SK-N-SH treated with all-trans-retinoic acid at 6 μM for 48 hours (cell line): Measurements from ENCODE around the gene ACCS.

Experiments used
- ATAC-seq: fragments of 200-7000 bp; cut with Tn5 transposase; 3 replicates; pipeline ENCODE4 v1.9.1; 2020; ENCODE audit warnings: mild to moderate bottlenecking, moderate library complexity
- ARNTL ChIP-seq: fragments of 450-650 bp; formaldehyde crosslinking; IDR thresholded peaks from 2 replicates; pipeline ENCODE4 v1.5.0; 2020; ENCODE audit warnings: low read depth, mild to moderate bottlenecking, moderate library complexity, borderline replicate concordance
- BACH2 ChIP-seq: fragments of 250-450 bp; sonication (Bioruptor Pico); IDR thresholded peaks from 2 replicates; pipeline ENCODE4 v1.9.0; 2021; ENCODE audit warnings: mild to moderate bottlenecking, borderline replicate concordance
- CSDC2 ChIP-seq: fragments of 250-450 bp; sonication (Bioruptor Pico); IDR thresholded peaks from 2 replicates; pipeline ENCODE4 v1.5.0; 2020; ENCODE audit warnings: mild to moderate bottlenecking, moderate library complexity
- CSRNP3 ChIP-seq: fragments of 250-450 bp; sonication (Bioruptor Pico); IDR thresholded peaks from 2 replicates; pipeline ENCODE4 v1.5.1; 2021; ENCODE audit warnings: mild to moderate bottlenecking, moderate library complexity
- ESRRG ChIP-seq: fragments of 250-450 bp; sonication (Bioruptor Pico); IDR thresholded peaks from 2 replicates; pipeline ENCODE4 v1.6.1; 2021; ENCODE audit warnings: mild to moderate bottlenecking
- GLIS3 ChIP-seq: fragments of 250-450 bp; sonication (Bioruptor Pico); IDR thresholded peaks from 2 replicates; pipeline ENCODE4 v1.5.0; 2020; ENCODE audit warnings: mild to moderate bottlenecking, moderate library complexity
- ISL1 ChIP-seq: fragments of 250-450 bp; sonication (Bioruptor Pico); IDR thresholded peaks from 2 replicates; pipeline ENCODE4 v2.1.2; 2022; ENCODE audit warnings: mild to moderate bottlenecking, moderate library complexity
- OSR1 ChIP-seq: fragments of 250-450 bp; sonication (Bioruptor Pico); IDR thresholded peaks from 2 replicates; pipeline ENCODE4 v1.8.0; 2022; ENCODE audit warnings: moderate library complexity, mild to moderate bottlenecking, inconsistent platforms
- PPARA ChIP-seq: fragments of 250-450 bp; sonication (Bioruptor Pico); IDR thresholded peaks from 2 replicates; pipeline ENCODE4 v1.5.0; 2020; ENCODE audit warnings: mild to moderate bottlenecking, borderline replicate concordance
- RARB ChIP-seq: fragments of 250-450 bp; sonication (Bioruptor Pico); IDR thresholded peaks from 2 replicates; pipeline ENCODE4 v1.8.0; 2021; ENCODE audit warnings: mild to moderate bottlenecking, moderate library complexity
- SNAI2 ChIP-seq: fragments of 250-450 bp; sonication (Bioruptor Pico); IDR thresholded peaks from 2 replicates; pipeline ENCODE4 v1.5.0; 2020; ENCODE audit warnings: mild to moderate bottlenecking, moderate library complexity
- TCF4 ChIP-seq: fragments of 250-450 bp; sonication (Bioruptor Pico); IDR thresholded peaks from 2 replicates; pipeline ENCODE4 v1.8.0; 2021; ENCODE audit warnings: mild to moderate bottlenecking, moderate library complexity, borderline replicate concordance
- ZC3H10 ChIP-seq: fragments of 250-450 bp; sonication (Bioruptor Pico); IDR thresholded peaks from 2 replicates; pipeline ENCODE4 v1.5.1; 2021; ENCODE audit warnings: mild to moderate bottlenecking, moderate library complexity
- ZFP3 ChIP-seq: fragments of 250-450 bp; sonication (Bioruptor Pico); IDR thresholded peaks from 2 replicates; pipeline ENCODE4 v1.5.0; 2020; ENCODE audit warnings: mild to moderate bottlenecking, moderate library complexity
- ZFP30 ChIP-seq: fragments of 450-650 bp; formaldehyde crosslinking; IDR thresholded peaks from 2 replicates; pipeline ENCODE4 v1.5.0; 2022; ENCODE audit warnings: mild to moderate bottlenecking, moderate library complexity
- ZNF565 ChIP-seq: fragments of 450-650 bp; formaldehyde crosslinking; conservative IDR thresholded peaks from 2 replicates; pipeline ENCODE4 v1.5.0; 2020; ENCODE audit warnings: low read depth, mild to moderate bottlenecking, moderate library complexity
- ZNF70 ChIP-seq: fragments of 450-650 bp; formaldehyde crosslinking; IDR thresholded peaks from 2 replicates; pipeline ENCODE4 v1.5.0; 2020; ENCODE audit warnings: mild to moderate bottlenecking, moderate library complexity
- ZNF8 ChIP-seq: fragments of 450-650 bp; formaldehyde crosslinking; IDR thresholded peaks from 2 replicates; pipeline ENCODE4 v1.5.0; 2020; ENCODE audit warnings: mild to moderate bottlenecking, moderate library complexity
- TF ChIP-seq, protein P1 (sequence below): fragments of 250-450 bp; sonication (Bioruptor Pico); IDR thresholded peaks from 2 replicates; pipeline ENCODE4 v1.5.1; 2020; ENCODE audit warnings: low read depth, mild to moderate bottlenecking, moderate library complexity
- TF ChIP-seq, protein P2 (sequence below): fragments of 250-450 bp; sonication (Bioruptor Pico); IDR thresholded peaks from 2 replicates; pipeline ENCODE4 v1.8.0; 2021; ENCODE audit warnings: low read depth, mild to moderate bottlenecking, moderate library complexity, borderline replicate concordance
- TF ChIP-seq, protein P3 (sequence below): fragments of 250-450 bp; sonication (Bioruptor Pico); IDR thresholded peaks from 2 replicates; pipeline ENCODE4 v1.8.0; 2020; ENCODE audit warnings: mild to moderate bottlenecking, moderate library complexity, borderline replicate concordance

Gene ACCS

DNA sequence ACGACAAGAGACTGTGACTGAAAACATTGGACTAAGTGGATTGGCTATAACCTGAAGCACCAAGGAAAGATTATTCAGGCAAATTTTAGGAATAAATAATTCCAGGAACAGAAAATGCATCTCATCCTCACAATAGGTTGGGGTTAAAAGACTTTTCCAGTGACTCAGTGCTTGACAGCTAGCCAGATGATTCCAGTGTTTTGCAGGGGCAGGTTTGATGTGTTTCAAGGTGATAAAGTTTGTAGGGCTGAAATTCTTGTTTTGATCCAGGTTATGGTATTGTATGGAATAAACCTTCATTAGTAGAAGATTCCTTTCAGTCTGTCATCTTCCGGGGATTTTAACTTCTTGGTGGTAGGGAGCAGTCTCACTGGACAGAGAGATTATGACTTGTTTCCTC is 31.8 kb downstream of the ACCS start:
- TF ChIP-seq, protein P1, sequence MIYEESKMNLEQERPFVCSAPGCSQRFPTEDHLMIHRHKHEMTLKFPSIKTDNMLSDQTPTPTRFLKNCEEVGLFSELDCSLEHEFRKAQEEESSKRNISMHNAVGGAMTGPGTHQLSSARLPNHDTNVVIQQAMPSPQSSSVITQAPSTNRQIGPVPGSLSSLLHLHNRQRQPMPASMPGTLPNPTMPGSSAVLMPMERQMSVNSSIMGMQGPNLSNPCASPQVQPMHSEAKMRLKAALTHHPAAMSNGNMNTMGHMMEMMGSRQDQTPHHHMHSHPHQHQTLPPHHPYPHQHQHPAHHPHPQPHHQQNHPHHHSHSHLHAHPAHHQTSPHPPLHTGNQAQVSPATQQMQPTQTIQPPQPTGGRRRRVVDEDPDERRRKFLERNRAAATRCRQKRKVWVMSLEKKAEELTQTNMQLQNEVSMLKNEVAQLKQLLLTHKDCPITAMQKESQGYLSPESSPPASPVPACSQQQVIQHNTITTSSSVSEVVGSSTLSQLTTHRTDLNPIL (CRISPR knock-in tag), result no peak
- no peak for TF ChIP-seq ZNF565 (CRISPR knock-in tag)
- TF ChIP-seq ZFP30 (CRISPR knock-in tag), result no peak
- no peak for TF ChIP-seq ZC3H10
- TF ChIP-seq GLIS3 (CRISPR knock-in tag), result no peak
- no peak for TF ChIP-seq BACH2 (CRISPR knock-in tag)
- TF ChIP-seq ISL1 (CRISPR knock-in tag), result no peak
- TF ChIP-seq OSR1 (CRISPR knock-in tag), result no peak
- TF ChIP-seq, protein P2, sequence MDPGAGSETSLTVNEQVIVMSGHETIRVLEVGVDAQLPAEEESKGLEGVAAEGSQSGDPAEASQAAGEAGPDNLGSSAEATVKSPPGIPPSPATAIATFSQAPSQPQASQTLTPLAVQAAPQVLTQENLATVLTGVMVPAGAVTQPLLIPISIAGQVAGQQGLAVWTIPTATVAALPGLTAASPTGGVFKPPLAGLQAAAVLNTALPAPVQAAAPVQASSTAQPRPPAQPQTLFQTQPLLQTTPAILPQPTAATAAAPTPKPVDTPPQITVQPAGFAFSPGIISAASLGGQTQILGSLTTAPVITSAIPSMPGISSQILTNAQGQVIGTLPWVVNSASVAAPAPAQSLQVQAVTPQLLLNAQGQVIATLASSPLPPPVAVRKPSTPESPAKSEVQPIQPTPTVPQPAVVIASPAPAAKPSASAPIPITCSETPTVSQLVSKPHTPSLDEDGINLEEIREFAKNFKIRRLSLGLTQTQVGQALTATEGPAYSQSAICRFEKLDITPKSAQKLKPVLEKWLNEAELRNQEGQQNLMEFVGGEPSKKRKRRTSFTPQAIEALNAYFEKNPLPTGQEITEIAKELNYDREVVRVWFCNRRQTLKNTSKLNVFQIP (CRISPR knock-in tag), result no peak
- TF ChIP-seq ARNTL (CRISPR knock-in tag), result no peak
- no peak for TF ChIP-seq RARB (CRISPR knock-in tag)
- TF ChIP-seq, protein P3, sequence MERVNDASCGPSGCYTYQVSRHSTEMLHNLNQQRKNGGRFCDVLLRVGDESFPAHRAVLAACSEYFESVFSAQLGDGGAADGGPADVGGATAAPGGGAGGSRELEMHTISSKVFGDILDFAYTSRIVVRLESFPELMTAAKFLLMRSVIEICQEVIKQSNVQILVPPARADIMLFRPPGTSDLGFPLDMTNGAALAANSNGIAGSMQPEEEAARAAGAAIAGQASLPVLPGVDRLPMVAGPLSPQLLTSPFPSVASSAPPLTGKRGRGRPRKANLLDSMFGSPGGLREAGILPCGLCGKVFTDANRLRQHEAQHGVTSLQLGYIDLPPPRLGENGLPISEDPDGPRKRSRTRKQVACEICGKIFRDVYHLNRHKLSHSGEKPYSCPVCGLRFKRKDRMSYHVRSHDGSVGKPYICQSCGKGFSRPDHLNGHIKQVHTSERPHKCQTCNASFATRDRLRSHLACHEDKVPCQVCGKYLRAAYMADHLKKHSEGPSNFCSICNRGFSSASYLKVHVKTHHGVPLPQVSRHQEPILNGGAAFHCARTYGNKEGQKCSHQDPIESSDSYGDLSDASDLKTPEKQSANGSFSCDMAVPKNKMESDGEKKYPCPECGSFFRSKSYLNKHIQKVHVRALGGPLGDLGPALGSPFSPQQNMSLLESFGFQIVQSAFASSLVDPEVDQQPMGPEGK (CRISPR knock-in tag), result no peak
- no peak for TF ChIP-seq CSDC2 (CRISPR knock-in tag)
- no peak for TF ChIP-seq CSRNP3 (CRISPR knock-in tag)
- TF ChIP-seq ZNF70, result no peak
- no peak for TF ChIP-seq ZNF8 (CRISPR knock-in tag)
- no peak for TF ChIP-seq TCF4 (CRISPR knock-in tag)
- TF ChIP-seq ZFP3, result no peak
- no peak for TF ChIP-seq PPARA
- TF ChIP-seq SNAI2 (CRISPR knock-in tag), result no peak
- no peak for ATAC-seq

DNA sequence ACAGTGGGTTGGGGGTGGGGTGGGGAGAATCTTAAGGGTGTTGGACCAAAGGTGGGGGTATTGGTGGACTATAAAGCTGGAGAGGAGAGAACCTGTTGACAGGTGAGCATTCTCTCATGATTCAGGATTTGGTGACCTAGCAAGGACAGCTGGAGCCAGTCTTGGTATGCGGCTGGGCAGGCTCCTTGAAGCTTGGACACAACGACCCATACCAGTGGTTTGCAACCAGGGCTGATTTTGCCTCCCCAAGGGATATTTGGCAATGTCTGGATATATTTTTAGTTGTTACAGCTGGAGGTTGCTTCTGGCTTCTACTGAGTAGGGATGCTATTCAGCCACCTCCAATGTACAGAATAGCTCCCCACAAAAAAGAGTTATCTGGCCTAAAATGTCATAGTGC is 35.0 kb downstream of the ACCS start:
- TF ChIP-seq CSRNP3 (CRISPR knock-in tag), result no peak
- TF ChIP-seq, protein P1 (CRISPR knock-in tag), result no peak
- TF ChIP-seq, protein P2 (CRISPR knock-in tag), result no peak
- no peak for TF ChIP-seq TCF4 (CRISPR knock-in tag)
- TF ChIP-seq SNAI2 (CRISPR knock-in tag), result no peak
- no peak for TF ChIP-seq ZFP30 (CRISPR knock-in tag)
- TF ChIP-seq OSR1 (CRISPR knock-in tag), result no peak
- no peak for TF ChIP-seq ESRRG (CRISPR knock-in tag)
- TF ChIP-seq BACH2 (CRISPR knock-in tag), result no peak
- TF ChIP-seq RARB (CRISPR knock-in tag), result no peak
- no peak for ATAC-seq
